H1 (cell line): Measurements from ENCODE around the gene VRK3. TPM values are rescaled to one million over a fixed set of nuclear protein-coding genes. Genes with fewer than 3 reads are reported as not detected.

Experiments used
- CTCF ChIA-PET: fragments of 300-600 bp; sonication (Branson Sonifier 250); formaldehyde crosslinking; loops from one replicate; lab custom pipeline; 2021; ENCODE audit not compliant: partially characterized antibody; lab: Charles Lee
- POLR2A ChIA-PET: fragments of 300-600 bp; sonication (Branson Sonifier 250); formaldehyde crosslinking; loops from one replicate; lab custom pipeline; 2021; ENCODE audit warnings: inconsistent platforms; ENCODE audit not compliant: partially characterized antibody; lab: Charles Lee
- DNase-seq, 2 experiments: peaks; one replicate each; pipeline versions ENCODE4 v3.0.0 to v3.0.0-alpha.2; 2010 to 2022; ENCODE audit warnings: low spot score in 2 of 2, low read depth in 1 of 2, mixed read lengths in 1 of 2
- FAIRE-seq: peaks from 2 replicates; lab custom pipeline; 2011; peaks lifted over from hg19 to GRCh38; lab: Jason Lieb, UNC
- H2AFZ ChIP-seq: 2 replicates; pipeline ENCODE4 v1.8.1; 2012; ENCODE audit warnings: low read length, inconsistent platforms
- H2AK5ac ChIP-seq: 2 replicates; pipeline ENCODE4 v1.6.1; 2013; ENCODE audit warnings: low read depth, low read length
- H2BK120ac ChIP-seq: replicated peaks from 2 replicates; pipeline ENCODE3; 2013; ENCODE audit warnings: low read depth, low read length, inconsistent platforms
- H2BK12ac ChIP-seq: 2 replicates; pipeline ENCODE4 v1.6.1; 2013; ENCODE audit warnings: low read depth, low read length
- H2BK15ac ChIP-seq: 2 replicates; pipeline ENCODE4 v1.6.1; 2013; ENCODE audit warnings: low read length
- H2BK20ac ChIP-seq: 2 replicates; pipeline ENCODE4 v1.6.1; 2013; ENCODE audit warnings: low read length
- H2BK5ac ChIP-seq: 2 replicates; pipeline ENCODE4 v1.6.1; 2013; ENCODE audit warnings: low read depth, low read length
- H3K14ac ChIP-seq: 2 replicates; pipeline ENCODE4 v1.6.1; 2013; ENCODE audit warnings: inconsistent platforms; ENCODE audit not compliant: insufficient read length
- H3K18ac ChIP-seq: 2 replicates; pipeline ENCODE4 v1.6.1; 2013; ENCODE audit warnings: low read length; ENCODE audit errors: extremely low read depth
- H3K23ac ChIP-seq: 2 replicates; pipeline ENCODE4 v1.6.1; 2013; ENCODE audit warnings: inconsistent platforms; ENCODE audit not compliant: insufficient read length
- H3K23me2 ChIP-seq: 2 replicates; pipeline ENCODE4 v1.6.1; 2013; ENCODE audit warnings: low read depth, low read length
- H3K27ac ChIP-seq: 2 replicates; pipeline ENCODE4 v1.6.1; 2011; ENCODE audit warnings: low read depth, low read length, inconsistent platforms
- H3K27me3 ChIP-seq, 4 experiments: replicated peaks in 1 of 4; 1 replicate in 1 of 4; 2 replicates in 3 of 4; pipeline versions ENCODE4 v1.6.1 to v1.8.1; 2011 to 2013; ENCODE audit warnings: low read length in 3 of 4, mild to moderate bottlenecking in 3 of 4, inconsistent platforms in 2 of 4, mixed read lengths in 2 of 4, moderate library complexity in 1 of 4; ENCODE audit not compliant: control insufficient read depth in 3 of 4, insufficient read depth in 3 of 4; ENCODE audit errors: extremely low read depth in 1 of 4
- H3K36me3 ChIP-seq, 4 experiments: 2 replicates each; pipeline versions ENCODE4 v1.6.1 to v1.8.1; 2011 to 2013; ENCODE audit warnings: mild to moderate bottlenecking in 4 of 4, low read length in 3 of 4, moderate library complexity in 2 of 4, control low read depth in 1 of 4, inconsistent platforms in 1 of 4; ENCODE audit not compliant: insufficient read depth in 4 of 4, control insufficient read depth in 2 of 4
- H3K4ac ChIP-seq: replicated peaks from 2 replicates; pipeline ENCODE3; 2013; ENCODE audit warnings: low read length, low read depth, mixed read lengths, inconsistent platforms; ENCODE audit not compliant: insufficient read length
- H3K4me1 ChIP-seq, 4 experiments: replicated peaks in 1 of 4; 1 replicate in 1 of 4; 2 replicates in 3 of 4; pipeline versions ENCODE4 v1.6.1 to v1.8.1; 2011 to 2013; ENCODE audit warnings: low read length in 3 of 4, inconsistent platforms in 2 of 4, mixed read lengths in 1 of 4; ENCODE audit not compliant: insufficient read depth in 4 of 4, control insufficient read depth in 3 of 4
- H3K4me2 ChIP-seq, 2 experiments: 2 replicates each; pipeline versions ENCODE4 v1.6.1 to v1.8.1; 2011 to 2013; ENCODE audit warnings: low read depth in 2 of 2, low read length in 2 of 2, control low read depth in 1 of 2, inconsistent platforms in 1 of 2, mild to moderate bottlenecking in 1 of 2; ENCODE audit not compliant: insufficient read depth in 1 of 2
- H3K4me3 ChIP-seq, 4 experiments: fragments of 200-600, 300-600 bp in 1 of 4; sonication (generic), shearing (Covaris generic), sonication (Bioruptor Twin) in 1 of 4; 2 replicates each; pipeline versions ENCODE4 v1.5.1 to v1.8.1; 2011 to 2016; ENCODE audit warnings: low read length in 4 of 4, low read depth in 3 of 4, control low read depth in 2 of 4, inconsistent platforms in 2 of 4, mild to moderate bottlenecking in 2 of 4, mixed read lengths in 1 of 4, moderate library complexity in 1 of 4; ENCODE audit not compliant: insufficient read depth in 2 of 4; ENCODE audit errors: extremely low read depth in 1 of 4
- H3K56ac ChIP-seq: replicated peaks from 2 replicates; pipeline ENCODE3; 2013; ENCODE audit warnings: low read depth, mild to moderate bottlenecking, mixed read lengths, low read length, inconsistent platforms; ENCODE audit not compliant: insufficient read length
- H3K79me1 ChIP-seq: 2 replicates; pipeline ENCODE4 v1.6.1; 2013; ENCODE audit warnings: low read depth, low read length, control low read depth
- H3K79me2 ChIP-seq, 2 experiments: 2 replicates each; pipeline versions ENCODE4 v1.6.1 to v1.8.1; 2012 to 2013; ENCODE audit warnings: low read length in 2 of 2, mild to moderate bottlenecking in 2 of 2, inconsistent platforms in 1 of 2; ENCODE audit not compliant: insufficient read depth in 2 of 2, control insufficient read depth in 1 of 2
- H3K9ac ChIP-seq, 4 experiments: replicated peaks in 1 of 4; 1 replicate in 1 of 4; 2 replicates in 3 of 4; pipeline versions ENCODE4 v1.6.1 to v1.8.1; 2011 to 2013; ENCODE audit warnings: low read depth in 3 of 4, low read length in 3 of 4, control low read depth in 2 of 4, mild to moderate bottlenecking in 2 of 4, moderate library complexity in 2 of 4, inconsistent platforms in 1 of 4; ENCODE audit errors: extremely low read depth in 1 of 4
- H3K9me3 ChIP-seq, 2 experiments: 2 replicates each; pipeline versions ENCODE4 v1.6.1 to v1.8.1; 2012 to 2013; ENCODE audit warnings: mild to moderate bottlenecking in 2 of 2, moderate library complexity in 2 of 2, control low read depth in 1 of 2, inconsistent platforms in 1 of 2, low read depth in 1 of 2, low read length in 1 of 2, mixed read lengths in 1 of 2; ENCODE audit not compliant: insufficient read depth in 2 of 2
- H4K20me1 ChIP-seq, 2 experiments: replicated peaks in 1 of 2; 2 replicates each; pipeline versions ENCODE3 to v1.8.1; 2011 to 2013; ENCODE audit warnings: inconsistent platforms in 2 of 2, low read length in 2 of 2, mild to moderate bottlenecking in 1 of 2; ENCODE audit not compliant: insufficient read depth in 2 of 2, control insufficient read depth in 1 of 2
- H4K5ac ChIP-seq: 2 replicates; pipeline ENCODE4 v1.6.1; 2013; ENCODE audit warnings: low read length, low read depth, mixed read lengths, inconsistent platforms; ENCODE audit not compliant: insufficient read length
- H4K8ac ChIP-seq: 2 replicates; pipeline ENCODE4 v1.8.0; 2013; ENCODE audit warnings: mild to moderate bottlenecking, moderate library complexity, low read length, inconsistent platforms; ENCODE audit not compliant: insufficient read depth; ENCODE audit errors: extremely low read depth
- H4K91ac ChIP-seq: replicated peaks from 2 replicates; pipeline ENCODE3; 2013; ENCODE audit warnings: low read length, mixed read lengths, inconsistent platforms; ENCODE audit not compliant: insufficient read length
- GTF2F1 ChIP-seq: IDR thresholded peaks from 2 replicates; pipeline ENCODE4 v1.6.1; 2012; ENCODE audit warnings: low read depth, low read length, improper control_type of control experiment, borderline replicate concordance
- JUND ChIP-seq: IDR thresholded peaks from 2 replicates; pipeline ENCODE4 v1.6.1; 2011; ENCODE audit warnings: mild to moderate bottlenecking, improper control_type of control experiment, low read length
- SIRT6 ChIP-seq: IDR thresholded peaks from one replicate; pipeline ENCODE4 v1.7.1; 2012; ENCODE audit warnings: low read length, inconsistent platforms
- SP2 ChIP-seq: IDR thresholded peaks from 2 replicates; pipeline ENCODE4 v1.6.1; 2012; ENCODE audit warnings: mild to moderate bottlenecking, low read length, inconsistent platforms
- WGBS, 2 experiments: shearing (Covaris generic) in 1 of 2; methylation state at CpG; one replicate each; pipeline versions ENCODE4 v1.1.6 to v1.1.7; 2013 to 2015; ENCODE audit warnings: low lambda C conversion rate in 2 of 2, mixed read lengths in 2 of 2, inconsistent platforms in 1 of 2, low coverage in 1 of 2, missing lambda C conversion rate in 1 of 2; ENCODE audit not compliant: insufficient replicate concordance in 2 of 2, insufficient coverage in 1 of 2, insufficient read length in 1 of 2; ENCODE audit errors: extremely low coverage in 1 of 2, missing lambda C conversion rate in 1 of 2; 5-methylcytosine and 5-hydroxymethylcytosine counted together
- polyA plus RNA-seq, 7 experiments: library from polyadenylated mRNA; depleted of rRNA in 3 of 7; stranded (reverse) in 5 of 7; unstranded in 2 of 7; fragments of >200 nt in 5 of 7; fragments of 200-250 nt in 2 of 7; gene quantifications; 1 replicate in 5 of 7; 2 replicates in 1 of 7; 4 replicates in 1 of 7; pipeline versions ENCODE4 v1.2.1 to v1.2.3, GENCODE V29; 2011 to 2013; ENCODE audit warnings: missing spikeins in 2 of 7, mixed read lengths in 2 of 7
- total RNA-seq: library from RNA; stranded (reverse); fragmentation: NEBNext Ultra II Directional; extraction: Animal tissue kit (Norgen Biotek cat#: 25700); gene quantifications from 2 replicates; pipeline ENCODE4 v1.2.1, GENCODE V29; 2021

Gene VRK3
- total and polyA plus RNA-seq, 2 of the 8 experiments (the other 6 are each of a cell fraction or from before 2014, with no cell fraction given) = 21.3 to 36.1 TPM

DNA sequence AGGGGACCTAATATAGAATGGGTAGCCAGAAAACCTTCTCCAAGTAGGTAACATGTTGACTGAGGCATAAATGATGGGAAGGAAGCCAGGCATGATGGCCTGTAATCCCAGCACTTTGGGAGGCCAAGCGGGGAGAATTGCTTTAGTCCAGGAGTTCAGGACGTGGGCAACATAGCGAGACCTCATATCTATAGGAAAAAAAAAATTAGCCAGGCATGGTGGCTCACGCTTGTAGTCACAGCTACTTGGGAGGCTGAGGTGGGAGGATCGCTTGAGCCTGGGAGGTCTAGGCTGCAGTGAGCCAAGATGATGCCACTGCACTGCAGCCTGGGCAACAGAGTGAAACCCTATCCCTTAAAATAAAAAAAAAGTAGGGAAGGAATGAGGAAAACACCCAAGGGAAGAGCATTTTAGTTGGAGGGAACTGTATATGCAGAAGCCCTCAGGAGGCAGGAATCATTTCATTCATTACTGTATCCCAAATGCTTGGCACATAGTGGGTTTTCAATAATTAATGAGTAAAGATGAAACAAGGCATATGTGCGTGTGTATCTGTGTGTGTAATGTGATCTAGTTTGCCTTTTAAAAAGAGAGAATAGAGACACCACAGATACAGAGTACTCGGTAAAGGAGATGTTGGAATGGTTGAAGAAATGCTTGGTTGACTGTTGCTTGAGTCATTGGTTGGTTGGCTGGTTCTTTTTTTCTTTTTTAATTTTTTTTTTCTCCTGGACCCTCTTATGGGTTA is 93.7 kb downstream of the VRK3 start:
- Histone ChIP-seq H3K23ac (no peak overlapping the region), H3K27me3 (no peaks in the 10 kb centered on the region), H3K4me2 (peak overlapping the region in 1 of 2 experiments; percentile 60; a peak in 1 of 4 replicates), H2BK5ac (no peak overlapping the region), H3K23me2 (peaks cover 9% of the 10 kb centered on the region), H3K9ac (no peak overlapping the region), H3K9me3 (no peaks in the 10 kb centered on the region), H4K8ac (no peak overlapping the region), H3K4me1 (peaks cover 0 to 5% (median under 1%) of the 10 kb centered on the region in 4 experiments; a peak in 3 of 7 replicates), H3K79me1 (peaks cover 8% of the 10 kb centered on the region), H3K36me3 (peaks cover 8 to 14% (median 11%) of the 10 kb centered on the region in 4 experiments; a peak in 7 of 8 replicates), H2BK12ac (no peak overlapping the region), H3K56ac (no peak overlapping the region), H2BK15ac (no peak overlapping the region), H4K20me1 (peaks cover 0 to 5% of the 10 kb centered on the region in 2 experiments), H2BK20ac (no peak overlapping the region), H3K4me3 (no peak overlapping the region)
- 85% methylated on average over 7 of the region's 7 CpGs; no CpG with 5 or more reads in 1 of the 2 experiments for WGBS, 2 experiments
- CTCF ChIA-PET = interaction anchor here (2.5 kb wide), 1 partner anchor 52 kb away, joined by 11 read pairs; no protein-coding TSS in a partner anchor
- DNase-seq = no peak
- no peak for TF ChIP-seq SP2
- no peak for TF ChIP-seq JUND
- TF ChIP-seq GTF2F1 = no peak
- TF ChIP-seq SIRT6 = no peak
- TF ChIP-seq, all 59 proteins: peak for 0
- Histone ChIP-seq H2AFZ (no peak overlapping the region), H2BK120ac (no peak overlapping the region), H3K18ac (no peak overlapping the region), H3K79me2 (peaks cover 13 to 27% of the 10 kb centered on the region in 2 experiments), H2AK5ac (no peak overlapping the region), H3K14ac (no peak overlapping the region), H4K91ac (no peak overlapping the region), H4K5ac (no peak overlapping the region), H3K4ac (no peak overlapping the region), H3K27ac (no peak overlapping the region)
- POLR2A ChIA-PET = interaction anchor here (0.6 to 15.1 kb wide), 7 partner anchors 19 to 165 kb away, joined by 4 to 373 read pairs (median 29); partner anchors contain the start of genes AKT1S1, IL4I1 and TBC1D17
- FAIRE-seq = no peak
